GM12878 (cell line): ENCODE data around the gene HNRNPA0. TPM values are rescaled to one million over a fixed set of nuclear protein-coding genes. Genes with fewer than 3 reads are reported as not detected.

Experiments
- CEBPB ChIP-seq, 2 experiments: fragments of 150-350 bp in 1 of 2; IDR thresholded peaks; 2 replicates each; pipeline ENCODE4 v1.6.1; 2012 to 2014; ENCODE audit warnings: low read depth in 2 of 2, low read length in 2 of 2, borderline replicate concordance in 1 of 2, inconsistent platforms in 1 of 2
- EED ChIP-seq: sonication (generic); IDR thresholded peaks from 2 replicates; pipeline ENCODE4 v1.6.1; 2016; ENCODE audit warnings: antibody characterized with exemption, low read depth
- MYB ChIP-seq: fragments of 150-350 bp; IDR thresholded peaks from 2 replicates; pipeline ENCODE4 v1.6.1; 2014; ENCODE audit warnings: mild to moderate bottlenecking, low read depth, low read length, borderline replicate concordance
- NR2C2 ChIP-seq: IDR thresholded peaks from 2 replicates; pipeline ENCODE4 v1.6.1; 2011; ENCODE audit warnings: borderline replicate concordance, low read depth; ENCODE audit not compliant: control insufficient read depth, insufficient read length
- PKNOX1 ChIP-seq: fragments of 450-650 bp; IDR thresholded peaks from 2 replicates; pipeline ENCODE4 v1.6.1; 2016; ENCODE audit warnings: mild to moderate bottlenecking
- POLR2AphosphoS5 ChIP-seq: IDR thresholded peaks from 2 replicates; pipeline ENCODE4 v1.6.1; 2011; ENCODE audit warnings: mild to moderate bottlenecking, low read length, inconsistent platforms
- PRDM15 ChIP-seq: fragments of 450-650 bp; formaldehyde crosslinking; IDR thresholded peaks from 2 replicates; pipeline ENCODE4 v1.4.0; 2020; ENCODE audit warnings: mild to moderate bottlenecking, moderate library complexity
- SP1 ChIP-seq: IDR thresholded peaks from one replicate; pipeline ENCODE4 v1.6.1; 2011; ENCODE audit warnings: low read depth, low read length
- SREBF2 ChIP-seq: IDR thresholded peaks from 2 replicates; pipeline ENCODE4 v1.6.1; 2012; ENCODE audit warnings: mild to moderate bottlenecking, low read length
- YY1 ChIP-seq: IDR thresholded peaks from 2 replicates; pipeline ENCODE4 v1.6.1; 2011; ENCODE audit warnings: low read depth, mild to moderate bottlenecking, low read length
- ZSCAN29 ChIP-seq: fragments of 450-650 bp; IDR thresholded peaks from 2 replicates; pipeline ENCODE4 v1.6.1; 2017; ENCODE audit warnings: mild to moderate bottlenecking, moderate library complexity
- polyA plus RNA-seq, 11 experiments: library from polyadenylated mRNA; depleted of rRNA in 4 of 11; unstranded in 6 of 11; stranded (reverse) in 5 of 11; fragments of >200 nt; fragmentation: Nextera tagmentation in 4 of 11; fragmentation: Illumina TruSeq in 1 of 11; extraction: Ambion mirVana in 4 of 11; extraction: Trizol in 1 of 11; gene quantifications; 1 replicate in 1 of 11; 2 replicates in 10 of 11; pipeline versions ENCODE4 v1.2.1 to v1.2.3, GENCODE V29; 2011 to 2016; ENCODE audit warnings: inconsistent platforms in 2 of 11, missing spikeins in 2 of 11, low read depth in 1 of 11
- total RNA-seq, 4 experiments: library from RNA; depleted of rRNA in 3 of 4; stranded (reverse); fragments of >200 nt in 3 of 4; fragmentation: Illumina TruSeq in 1 of 4; extraction: Trizol in 1 of 4; gene quantifications; 2 replicates each; pipeline versions ENCODE4 v1.2.1 to v1.2.3, GENCODE V29; 2013 to 2021

Gene HNRNPA0
- total and polyA plus RNA-seq, 10 of the 15 experiments (the other 5 are each of a cell fraction or from before 2014, with no cell fraction given): 6.3 to 45.0 (median 12.5) TPM

GRCh38 chr5:137735555-137736284 is 18.4 kb downstream of the HNRNPA0 start, which contains the start of gene KLHL3 (continued):
- TF ChIP-seq PKNOX1: no peak
- TF ChIP-seq NR2C2: no peak
- no peak for TF ChIP-seq PRDM15 (CRISPR knock-in tag)
- TF ChIP-seq YY1: peak; percentile 37
- TF ChIP-seq SP1: no peak
- no peak for TF ChIP-seq EED
- no peak for TF ChIP-seq SREBF2
- TF ChIP-seq POLR2AphosphoS5: no peak
- no peak for TF ChIP-seq ZSCAN29
- TF ChIP-seq CEBPB (IDR thresholded peaks at IDR 0.05; ENCODE audit: borderline replicate concordance in 1 of 2, low read depth in 2 of 2, low read length in 2 of 2): no peak
- TF ChIP-seq MYB: no peak
